Activated CD4-positive, alpha-beta T cell treated with anti-CD3 and anti-CD28 coated beads, Interleukin-2, amount 50 U/mL, for 16 hours (primary cell): ENCODE results near the gene NPLOC4.

Experiments
- DNase-seq: peaks from one replicate; pipeline ENCODE4 v3.0.0-alpha.2; 2020

The NPLOC4 gene

GRCh38 chr17:81514739-81515529 lies 122.0 kb downstream of the NPLOC4 start:
- peak; percentile 76 for DNase-seq

GRCh38 chr17:81514489-81514738 lies 122.5 kb downstream of the NPLOC4 start:
- DNase-seq: no peak

- DNase-seq: peak; percentile 64
Measured at GRCh38 chr17:81513753-81514488, 123.0 kb downstream of the NPLOC4 start.

DNA sequence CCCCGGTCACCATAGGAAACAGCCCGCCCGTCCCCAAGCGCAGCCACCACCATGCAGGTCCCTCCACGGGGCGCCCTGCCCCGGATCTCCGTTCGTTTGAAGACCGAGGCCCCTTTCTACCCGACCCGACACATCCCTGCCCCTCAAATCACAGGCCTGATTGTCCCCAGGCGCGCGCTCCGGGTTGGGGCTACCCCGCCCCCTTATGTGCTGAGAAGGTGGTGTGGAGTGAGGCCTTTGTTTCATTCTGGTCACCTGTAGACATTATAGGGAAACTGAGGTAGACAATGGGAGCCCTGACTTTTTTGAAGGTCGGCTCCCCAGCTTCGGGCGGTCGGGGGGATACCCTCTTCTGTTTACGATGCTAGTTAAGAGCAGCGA lies 123.5 kb downstream of the NPLOC4 start:
- DNase-seq: peak; percentile 77

- peak; percentile 96 for DNase-seq
Measured at GRCh38 chr17:81512562-81513371, 124.1 kb downstream of the NPLOC4 start, which contains the start of gene ACTG1. ACTG1 (minus strand) TSS chr17:81512799; CDS start chr17:81512354, 445 bp downstream.

DNA sequence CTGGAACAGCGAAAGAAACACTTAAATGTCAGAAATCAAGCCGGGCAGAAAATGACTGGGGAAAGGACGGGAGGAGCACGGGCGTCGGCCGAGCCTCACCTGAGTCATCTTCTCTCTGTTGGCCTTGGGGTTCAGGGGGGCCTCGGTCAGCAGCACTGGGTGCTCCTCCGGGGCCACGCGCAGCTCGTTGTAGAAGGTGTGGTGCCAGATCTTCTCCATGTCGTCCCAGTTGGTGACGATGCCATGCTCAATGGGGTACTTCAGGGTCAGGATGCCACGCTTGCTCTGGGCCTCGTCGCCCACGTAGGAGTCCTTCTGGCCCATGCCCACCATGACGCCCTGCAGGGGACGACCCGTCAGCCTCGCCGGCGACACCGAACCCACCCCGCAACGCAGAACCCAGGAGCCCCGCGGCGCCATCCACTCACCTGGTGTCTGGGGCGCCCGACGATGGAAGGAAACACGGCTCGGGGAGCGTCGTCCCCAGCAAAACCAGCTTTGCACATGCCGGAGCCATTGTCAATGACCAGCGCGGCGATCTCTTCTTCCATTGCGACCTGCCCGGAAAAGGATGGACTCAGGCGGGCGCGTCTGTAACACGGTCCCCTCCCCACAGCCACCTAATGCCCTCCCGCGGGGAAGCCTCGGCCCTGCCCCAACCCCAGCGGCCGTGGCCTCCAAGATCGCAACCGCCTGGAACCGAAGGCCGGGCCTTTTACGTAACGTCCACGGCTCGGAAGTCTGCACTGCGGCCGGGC lies 124.9 kb downstream of the NPLOC4 start:
- peak; percentile 54 for DNase-seq

- DNase-seq: no peak
Measured at GRCh38 chr17:81511554-81511803, 125.4 kb downstream of the NPLOC4 start.

DNA sequence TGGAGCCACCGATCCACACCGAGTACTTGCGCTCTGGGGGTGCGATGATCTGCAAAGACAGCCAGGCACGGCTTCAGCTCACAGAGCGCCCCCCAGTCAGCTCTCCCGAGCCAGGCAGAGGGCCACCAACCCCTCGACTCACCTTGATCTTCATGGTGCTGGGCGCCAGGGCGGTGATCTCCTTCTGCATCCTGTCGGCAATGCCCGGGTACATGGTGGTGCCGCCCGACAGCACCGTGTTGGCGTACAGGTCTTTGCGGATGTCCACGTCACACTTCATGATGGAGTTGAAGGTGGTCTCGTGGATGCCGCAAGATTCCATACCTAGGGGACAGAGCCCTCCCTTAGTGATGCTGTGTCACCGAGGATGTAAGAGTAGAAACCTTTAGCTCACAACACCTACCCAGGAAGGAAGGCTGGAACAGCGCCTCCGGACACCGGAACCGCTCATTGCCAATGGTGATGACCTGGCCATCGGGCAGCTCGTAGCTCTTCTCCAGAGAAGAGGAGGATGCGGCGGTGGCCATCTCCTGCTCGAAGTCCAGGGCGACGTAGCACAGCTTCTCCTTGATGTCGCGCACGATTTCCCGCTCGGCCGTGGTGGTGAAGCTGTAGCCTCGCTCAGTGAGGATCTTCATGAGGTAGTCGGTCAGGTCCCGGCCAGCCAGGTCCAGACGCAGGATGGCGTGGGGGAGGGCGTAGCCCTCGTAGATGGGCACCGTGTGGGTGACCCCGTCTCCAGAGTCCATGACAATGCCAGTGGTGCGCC lies 125.9 kb downstream of the NPLOC4 start:
- DNase-seq: peak; percentile 34

- DNase-seq: peak; percentile 22
Measured at GRCh38 chr17:81509972-81510784, 126.7 kb downstream of the NPLOC4 start.

DNA sequence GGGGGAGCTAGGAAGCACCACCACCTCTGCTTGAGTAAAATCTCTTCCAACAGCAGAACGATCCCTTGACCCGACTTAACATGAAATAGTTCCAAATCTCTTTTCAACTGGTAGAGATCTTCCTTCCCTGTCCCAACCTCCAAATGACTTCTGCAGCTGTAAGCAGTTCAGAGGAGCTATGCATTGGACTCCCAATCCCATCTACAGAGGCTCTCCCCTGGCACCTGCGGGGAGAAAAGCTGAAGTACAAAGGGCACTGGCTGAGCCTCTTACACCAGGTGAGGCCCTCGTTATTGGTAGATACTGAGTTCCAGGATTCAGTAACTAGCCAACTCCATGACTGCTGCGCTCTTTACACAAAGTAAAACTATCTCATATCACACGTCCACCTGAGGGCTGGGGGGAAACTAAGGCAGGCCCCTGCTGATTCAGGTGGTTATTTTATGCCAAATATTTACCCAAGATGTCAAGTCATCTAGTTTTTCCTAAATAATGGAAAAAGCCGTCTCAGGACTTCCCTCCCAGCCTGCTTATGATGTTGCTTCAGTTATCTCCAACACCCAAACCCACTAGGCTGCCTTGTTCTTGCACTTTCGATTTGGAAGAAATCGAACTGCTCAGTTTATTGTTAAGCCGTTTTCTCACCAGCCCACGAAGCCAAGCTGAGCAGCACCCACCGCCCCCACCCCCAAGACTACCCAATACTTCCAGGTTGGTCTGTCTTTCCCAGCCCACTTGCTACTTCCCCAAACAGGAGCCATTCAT lies 127.5 kb downstream of the NPLOC4 start:
- DNase-seq: peak; percentile 42

DNA sequence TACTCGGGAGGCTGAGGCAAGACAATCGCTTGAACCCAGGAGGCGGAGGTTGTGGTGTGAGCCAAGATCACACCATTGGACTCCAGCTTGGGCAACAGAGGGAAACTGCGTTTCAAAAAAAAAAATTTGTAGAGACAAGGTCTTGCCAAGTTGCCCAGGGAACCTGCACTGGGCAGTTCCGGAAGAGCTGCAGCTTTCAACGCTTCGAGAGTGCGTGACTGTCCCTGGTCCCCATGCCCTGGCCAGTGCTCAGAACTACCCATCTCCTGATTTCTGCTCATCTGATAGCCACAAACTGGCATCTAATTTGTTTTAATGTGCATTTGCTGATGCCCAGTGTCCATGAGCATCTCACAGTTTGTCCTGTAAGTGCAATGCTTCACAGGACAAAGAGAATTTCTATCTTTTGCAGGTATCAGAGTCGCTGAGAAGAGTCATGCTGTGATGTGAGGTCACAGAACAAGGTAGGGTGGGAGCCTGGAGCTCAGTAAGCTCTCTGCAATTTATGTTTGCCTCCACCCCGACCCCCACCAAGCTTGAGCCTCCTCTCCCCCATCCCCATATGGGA lies 128.2 kb downstream of the NPLOC4 start:
- DNase-seq: peak; percentile 57
